Stimulated activated CD8-positive, alpha-beta memory T cell treated with anti-CD3 and anti-CD28 coated beads, Interleukin-12 subunit alpha, Interleukin-12 subunit beta, amount 100 ng/mL, for 1 hour (primary cell): ENCODE data around the gene NDST3.
"Not testable (repeated sequence)": the region's sequence is repeated elsewhere in the genome, so short reads cannot be mapped to it uniquely, and the experiment has no call there.

ENCODE experiments used
- DNase-seq: peaks from one replicate; pipeline ENCODE4 v3.0.0-alpha.2; 2020; ENCODE audit warnings: low read depth

The NDST3 gene

GRCh38 chr4:118177126-118177525, 142.8 kb downstream of the NDST3 start:
- no peak for DNase-seq

GRCh38 chr4:118180776-118181175, 146.5 kb downstream of the NDST3 start:
- DNase-seq, result no peak

GRCh38 chr4:118190903-118191302, 156.6 kb downstream of the NDST3 start:
- DNase-seq, result no peak

GRCh38 chr4:118193421-118193820, 159.1 kb downstream of the NDST3 start:
- no peak for DNase-seq

GRCh38 chr4:118206627-118207026, 172.3 kb downstream of the NDST3 start:
- no peak for DNase-seq

GRCh38 chr4:118213101-118213500, 178.8 kb downstream of the NDST3 start:
- no peak for DNase-seq

GRCh38 chr4:118215826-118216225, 181.5 kb downstream of the NDST3 start:
- DNase-seq, result no peak

- DNase-seq, result no peak
Observed at GRCh38 chr4:118221227-118221800, 187.0 kb downstream of the NDST3 start.

- no peak for DNase-seq
Observed at GRCh38 chr4:118224243-118224829, 190.1 kb downstream of the NDST3 start.

- DNase-seq, result no peak
Observed at GRCh38 chr4:118225511-118225910, 191.2 kb downstream of the NDST3 start.

- no peak for DNase-seq
Observed at GRCh38 chr4:118226311-118227010, 192.2 kb downstream of the NDST3 start.

- no peak for DNase-seq
Observed at GRCh38 chr4:118235566-118236120, 201.4 kb downstream of the NDST3 start.

- DNase-seq, result no peak
Observed at GRCh38 chr4:118237531-118237930, 203.2 kb downstream of the NDST3 start.

GRCh38 chr4:118249890-118250289, 215.6 kb downstream of the NDST3 start:
- no peak for DNase-seq

GRCh38 chr4:118254368-118254767, 220.1 kb downstream of the NDST3 start:
- DNase-seq, result no peak

- no peak for DNase-seq
Observed at GRCh38 chr4:118259111-118259510, 224.8 kb downstream of the NDST3 start.

GRCh38 chr4:118260309-118260708, 226.0 kb downstream of the NDST3 start:
- no peak for DNase-seq

GRCh38 chr4:118264096-118264495, 229.8 kb downstream of the NDST3 start:
- no peak for DNase-seq

GRCh38 chr4:118265312-118266144, 231.2 kb downstream of the NDST3 start:
- no peak for DNase-seq

GRCh38 chr4:118266145-118266496, 231.8 kb downstream of the NDST3 start:
- DNase-seq, result not testable (repeated sequence)

GRCh38 chr4:118268780-118269179, 234.5 kb downstream of the NDST3 start:
- DNase-seq, result no peak

GRCh38 chr4:118270492-118270891, 236.2 kb downstream of the NDST3 start:
- DNase-seq, result no peak
